Measurements from ENCODE around the gene LMNA. TPM values are rescaled to one million over a fixed set of nuclear protein-coding genes. Genes with fewer than 3 reads are reported as not detected.

The LMNA gene
- total RNA-seq, 2 donors from 2014 or later = 740 to 804 TPM

- DNase-seq (ENCODE audit: low spot score) = no peak
- H3K9me3 ChIP-seq = no peaks in the 10 kb centered on the region
- H3K4me3 ChIP-seq = no peak overlapping the region
- ATAC-seq (ENCODE audit: insufficient number of reproducible peaks, low FRiP score, low read depth) = no peak
- peaks cover 10 to 39% of the 10 kb centered on the region in 2 donors for H3K4me1 ChIP-seq (ENCODE audit: control insufficient read depth in 1 of 2, low read depth in 2 of 2)
- H3K27ac ChIP-seq = peak overlapping the region; percentile 90 to 96
- no peaks in the 10 kb centered on the region for H3K27me3 ChIP-seq (replicated peaks; ENCODE audit: insufficient read depth)
- TF ChIP-seq CTCF (IDR thresholded peaks at IDR 0.05) = no peak
- no peaks in the 10 kb centered on the region for H3K36me3 ChIP-seq
Observed at GRCh38 chr1:156097499-156098178, 16.9 kb upstream of the LMNA start.

GRCh38 chr1:156098784-156099183 is 15.7 kb upstream of the LMNA start:
- Histone ChIP-seq H3K36me3 (no peaks in the 10 kb centered on the region), H3K4me3 (no peak overlapping the region), H3K9me3 (no peaks in the 10 kb centered on the region), H3K27me3 (replicated peaks; ENCODE audit: insufficient read depth) (no peaks in the 10 kb centered on the region), H3K4me1 (ENCODE audit: control insufficient read depth in 1 of 2, low read depth in 2 of 2) (peaks cover 22 to 51% of the 10 kb centered on the region in 2 donors), H3K27ac (peak overlapping the region; percentile 31 to 32)
- TF ChIP-seq CTCF (IDR thresholded peaks at IDR 0.05) = no peak
- no peak for DNase-seq (ENCODE audit: low spot score)
- ATAC-seq (ENCODE audit: insufficient number of reproducible peaks, low FRiP score, low read depth) = no peak

- ATAC-seq (ENCODE audit: insufficient number of reproducible peaks, low FRiP score, low read depth) (no peak), DNase-seq (ENCODE audit: low spot score) (no peak)
- peaks cover 25 to 56% of the 10 kb centered on the region in 2 donors for H3K4me1 ChIP-seq (ENCODE audit: control insufficient read depth in 1 of 2, low read depth in 2 of 2)
- no peak overlapping the region for H3K4me3 ChIP-seq
- TF ChIP-seq CTCF (IDR thresholded peaks at IDR 0.05) = no peak
- H3K9me3 ChIP-seq = no peaks in the 10 kb centered on the region
- peak overlapping the region in 1 of 2 donors; percentile 31 for H3K27ac ChIP-seq
- no peaks in the 10 kb centered on the region for H3K27me3 ChIP-seq (replicated peaks; ENCODE audit: insufficient read depth)
- H3K36me3 ChIP-seq = no peaks in the 10 kb centered on the region
Observed at GRCh38 chr1:156099282-156099681, 15.2 kb upstream of the LMNA start.

GRCh38 chr1:156100205-156100995 is 14.1 kb upstream of the LMNA start:
- Histone ChIP-seq H3K9me3 (no peaks in the 10 kb centered on the region), H3K36me3 (no peaks in the 10 kb centered on the region), H3K4me1 (ENCODE audit: control insufficient read depth in 1 of 2, low read depth in 2 of 2) (peaks cover 36 to 67% of the 10 kb centered on the region in 2 donors), H3K4me3 (no peak overlapping the region), H3K27me3 (replicated peaks; ENCODE audit: insufficient read depth) (no peaks in the 10 kb centered on the region), H3K27ac (peak overlapping the region in 1 of 2 donors; percentile 16)
- DNase-seq (ENCODE audit: low spot score) = no peak
- ATAC-seq (ENCODE audit: insufficient number of reproducible peaks, low FRiP score, low read depth) = no peak
- no peak for TF ChIP-seq CTCF (IDR thresholded peaks at IDR 0.05)

GRCh38 chr1:156101880-156102279 is 12.6 kb upstream of the LMNA start:
- ATAC-seq (ENCODE audit: insufficient number of reproducible peaks, low FRiP score, low read depth) (no peak), DNase-seq (ENCODE audit: low spot score) (no peak)
- peaks cover 36 to 68% of the 10 kb centered on the region in 2 donors for H3K4me1 ChIP-seq (ENCODE audit: control insufficient read depth in 1 of 2, low read depth in 2 of 2)
- no peaks in the 10 kb centered on the region for H3K9me3 ChIP-seq
- no peak overlapping the region for H3K4me3 ChIP-seq
- H3K27me3 ChIP-seq (replicated peaks; ENCODE audit: insufficient read depth) = no peaks in the 10 kb centered on the region
- no peak for TF ChIP-seq CTCF (IDR thresholded peaks at IDR 0.05)
- H3K27ac ChIP-seq = peak overlapping the region; percentile 97 to 99
- no peaks in the 10 kb centered on the region for H3K36me3 ChIP-seq
